ENCODE data around the gene ANKRD24. TPM values are rescaled to one million over a fixed set of nuclear protein-coding genes. Genes with fewer than 3 reads are reported as not detected.
A peak's percentile ranks its signal among the peaks of the same experiment; 100 is the strongest.

Gene ANKRD24
- total and polyA plus RNA-seq, 2 experiments from 2014 or later = 1.5 to 3.4 TPM

DNA sequence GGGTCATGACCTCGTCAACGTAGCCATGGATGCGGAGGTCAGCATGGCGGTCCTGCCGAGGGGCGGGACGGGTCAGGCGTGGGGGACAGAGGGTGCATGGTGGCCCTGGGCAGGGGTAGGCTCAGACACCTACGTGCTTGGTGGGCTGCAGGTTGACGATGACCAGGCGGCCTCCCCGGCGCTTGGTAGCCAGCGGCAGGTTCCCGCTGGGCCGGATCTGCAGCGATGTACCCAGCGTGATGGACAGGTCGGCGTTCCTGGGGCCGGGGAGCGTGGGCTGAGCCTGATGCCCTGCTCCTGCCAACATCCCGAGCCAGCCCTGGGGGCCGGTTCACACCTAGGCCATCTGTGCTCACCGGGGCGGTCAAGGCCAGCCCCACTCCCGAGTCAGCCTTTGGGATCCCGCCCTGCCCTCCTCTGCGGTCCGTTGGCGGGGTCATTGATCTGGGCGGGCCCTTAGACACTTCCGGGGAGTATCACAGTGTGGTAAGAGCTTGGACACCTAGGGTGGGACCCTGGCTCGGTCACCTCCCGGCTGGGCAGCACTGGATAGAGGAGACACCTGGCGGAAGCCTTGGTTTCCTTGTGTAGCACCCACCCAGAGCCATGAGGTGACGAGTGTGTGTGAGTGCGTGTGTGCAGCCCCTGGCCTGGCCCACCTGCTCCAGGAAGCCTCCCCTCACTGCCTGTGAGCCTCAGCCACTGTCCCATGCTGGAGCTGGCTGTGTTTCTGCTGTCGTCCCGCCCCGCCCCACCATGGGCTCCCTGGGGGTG lies 7.4 kb upstream of the ANKRD24 start:
- H3K79me2 ChIP-seq = no peaks in the 10 kb centered on the region
- no peak overlapping the region for H2AFZ ChIP-seq
- no peaks in the 10 kb centered on the region for H3K27me3 ChIP-seq
- no peak overlapping the region for H3K4me2 ChIP-seq
- 95% methylated on average over 22 of the region's 41 CpGs for WGBS (ENCODE audit: low lambda C conversion rate, missing lambda C conversion rate)
- H3K9me3 ChIP-seq (ENCODE audit: low read depth) = no peaks in the 10 kb centered on the region
- TF ChIP-seq EZH2 (IDR thresholded peaks at IDR 0.05; ENCODE audit: borderline replicate concordance) = no peak
- no peak for TF ChIP-seq EZH2phosphoT487 (IDR thresholded peaks at IDR 0.05; ENCODE audit: low read depth, severe bottlenecking, unreplicated experiment)
- no peak for TF ChIP-seq CTCF (IDR thresholded peaks at IDR 0.05; ENCODE audit: poor library complexity)
- H3K36me3 ChIP-seq (replicated peaks; ENCODE audit: insufficient read depth, low read depth) = no peaks in the 10 kb centered on the region
- peak overlapping the region; percentile 94 for H3K27ac ChIP-seq
- no peaks in the 10 kb centered on the region for H4K20me1 ChIP-seq (ENCODE audit: insufficient read depth, poor library complexity, severe bottlenecking)
- DNase-seq (ENCODE audit: low spot score) = no peak
- H3K4me3 ChIP-seq = no peak overlapping the region
- H3K4me1 ChIP-seq (ENCODE audit: insufficient read depth) = no peaks in the 10 kb centered on the region
- H3K9me2 ChIP-seq (replicated peaks; ENCODE audit: insufficient read depth) = no peaks in the 10 kb centered on the region

GRCh38 chr19:4175669-4175931 lies 6.9 kb upstream of the ANKRD24 start:
- TF ChIP-seq CTCF (IDR thresholded peaks at IDR 0.05; ENCODE audit: poor library complexity) = no peak
- no peak for TF ChIP-seq EZH2 (IDR thresholded peaks at IDR 0.05; ENCODE audit: borderline replicate concordance)
- TF ChIP-seq EZH2phosphoT487 (IDR thresholded peaks at IDR 0.05; ENCODE audit: low read depth, severe bottlenecking, unreplicated experiment) = no peak
- Histone ChIP-seq H3K9me2 (replicated peaks; ENCODE audit: insufficient read depth) (no peaks in the 10 kb centered on the region), H3K27me3 (no peaks in the 10 kb centered on the region), H3K4me3 (no peak overlapping the region), H3K79me2 (peaks cover 4% of the 10 kb centered on the region), H3K9me3 (ENCODE audit: low read depth) (no peaks in the 10 kb centered on the region), H3K27ac (no peak overlapping the region), H4K20me1 (ENCODE audit: insufficient read depth, poor library complexity, severe bottlenecking) (no peaks in the 10 kb centered on the region), H3K36me3 (replicated peaks; ENCODE audit: insufficient read depth, low read depth) (no peaks in the 10 kb centered on the region), H3K4me1 (ENCODE audit: insufficient read depth) (no peaks in the 10 kb centered on the region), H2AFZ (no peak overlapping the region), H3K4me2 (no peak overlapping the region)
- 96% methylated on average over 12 of the region's 12 CpGs for WGBS (ENCODE audit: low lambda C conversion rate, missing lambda C conversion rate)
- no peak for DNase-seq (ENCODE audit: low spot score)

DNA sequence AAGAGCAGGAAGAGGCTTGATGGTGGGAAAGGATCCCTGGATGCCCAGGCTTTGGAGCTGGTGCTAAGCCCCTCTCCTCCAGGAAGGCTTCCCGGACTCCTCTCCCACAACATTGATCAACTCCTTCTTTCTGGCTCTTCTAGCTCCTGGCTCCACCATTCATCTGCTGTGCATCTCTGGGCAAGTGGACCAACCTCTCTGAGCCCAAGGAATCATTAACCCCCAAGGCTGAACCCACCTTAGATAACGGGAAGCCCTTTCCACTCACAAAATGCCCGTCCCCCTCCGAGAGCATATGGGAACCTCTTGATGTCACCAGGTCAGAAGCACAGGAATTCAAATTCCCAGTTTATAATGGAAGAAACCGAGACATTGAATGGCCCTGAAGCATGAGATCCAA lies 5.3 kb upstream of the ANKRD24 start:
- Histone ChIP-seq H2AFZ (no peak overlapping the region), H3K4me3 (no peak overlapping the region), H3K9me3 (ENCODE audit: low read depth) (no peaks in the 10 kb centered on the region), H3K9me2 (replicated peaks; ENCODE audit: insufficient read depth) (no peaks in the 10 kb centered on the region), H3K27me3 (no peaks in the 10 kb centered on the region), H3K36me3 (replicated peaks; ENCODE audit: insufficient read depth, low read depth) (no peaks in the 10 kb centered on the region), H3K27ac (no peak overlapping the region), H3K79me2 (peaks cover 18% of the 10 kb centered on the region), H3K4me1 (ENCODE audit: insufficient read depth) (no peaks in the 10 kb centered on the region), H4K20me1 (ENCODE audit: insufficient read depth, poor library complexity, severe bottlenecking) (no peaks in the 10 kb centered on the region), H3K4me2 (no peak overlapping the region)
- 95% methylated on average over 5 of the region's 5 CpGs for WGBS (ENCODE audit: low lambda C conversion rate, missing lambda C conversion rate)
- TF ChIP-seq EZH2 (IDR thresholded peaks at IDR 0.05; ENCODE audit: borderline replicate concordance) (no peak), EZH2phosphoT487 (IDR thresholded peaks at IDR 0.05; ENCODE audit: low read depth, severe bottlenecking, unreplicated experiment) (no peak), CTCF (IDR thresholded peaks at IDR 0.05; ENCODE audit: poor library complexity) (no peak)
- DNase-seq (ENCODE audit: low spot score) = no peak

Measured in hepatocyte (in vitro differentiated cells).